Activated T-cell treated with anti-CD3 and anti-CD28 coated beads, Interleukin-2, amount 50 U/mL, for 4 hours (primary cell): Measurements from ENCODE around the gene SLC41A3. TPM values are rescaled to one million over a fixed set of nuclear protein-coding genes. Genes with fewer than 3 reads are reported as not detected.
"Not testable (repeated sequence)": the region's sequence is repeated elsewhere in the genome, so short reads cannot be mapped to it uniquely, and the experiment has no call there.

Source experiments
- ATAC-seq, 2 donors: fragments of 200-7000 bp; cut with Tn5 transposase; one replicate each; pipeline ENCODE4 v1.10.0; 2021
- DNase-seq: peaks from one replicate; pipeline ENCODE4 v3.0.0-alpha.2; 2020
- H3K27me3 Mint-ChIP-seq: one replicate; pipeline ENCODE4 v1.8.0; 2021; ENCODE audit warnings: low read depth, mixed read lengths
- H3K36me3 Mint-ChIP-seq: one replicate; pipeline ENCODE4 v1.8.0; 2022; ENCODE audit warnings: mixed read lengths; ENCODE audit not compliant: insufficient read depth
- H3K4me1 Mint-ChIP-seq: one replicate; pipeline ENCODE4 v1.8.0; 2021; ENCODE audit warnings: low read depth, mixed read lengths
- H3K4me3 Mint-ChIP-seq: one replicate; pipeline ENCODE4 v1.8.0; 2021; ENCODE audit warnings: mild to moderate bottlenecking, moderate library complexity, mixed read lengths
- H3K9me3 Mint-ChIP-seq: one replicate; pipeline ENCODE4 v1.8.0; 2021; ENCODE audit warnings: mixed read lengths
- total RNA-seq, 3 donors: library from RNA; stranded (reverse); gene quantifications; one replicate each; pipeline ENCODE4 v1.2.1, GENCODE V29; 2021

The SLC41A3 gene
- total RNA-seq, 3 donors from 2014 or later, result 23.6 to 28.1 (median 25.4) TPM

DNA sequence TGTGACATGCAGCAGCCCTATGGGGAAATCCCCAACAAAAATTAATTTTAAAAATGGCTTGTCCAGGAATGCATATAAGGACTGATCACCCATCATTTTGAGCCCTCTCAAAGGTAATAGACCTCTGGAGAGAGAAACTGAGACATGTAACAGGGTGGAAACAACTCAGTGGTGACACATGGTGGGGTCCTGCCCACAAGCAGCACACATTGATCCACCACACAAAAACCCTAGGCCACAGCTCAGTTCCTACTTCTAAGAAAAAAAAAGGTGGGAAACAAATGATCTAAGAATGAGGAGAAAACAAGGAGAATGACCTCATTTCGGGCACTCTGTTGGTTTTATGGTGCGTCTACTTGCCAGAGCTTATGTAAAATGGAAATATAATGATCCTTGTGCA, 1.9 kb upstream of the SLC41A3 start:
- no peak for DNase-seq
- Mint-ChIP-seq H3K27me3 (no peaks in the 10 kb centered on the region), H3K36me3 (no peaks in the 10 kb centered on the region), H3K4me3 (no peak overlapping the region), H3K4me1 (peaks cover 16% of the 10 kb centered on the region), H3K9me3 (no peaks in the 10 kb centered on the region)
- ATAC-seq, result no peak

DNA sequence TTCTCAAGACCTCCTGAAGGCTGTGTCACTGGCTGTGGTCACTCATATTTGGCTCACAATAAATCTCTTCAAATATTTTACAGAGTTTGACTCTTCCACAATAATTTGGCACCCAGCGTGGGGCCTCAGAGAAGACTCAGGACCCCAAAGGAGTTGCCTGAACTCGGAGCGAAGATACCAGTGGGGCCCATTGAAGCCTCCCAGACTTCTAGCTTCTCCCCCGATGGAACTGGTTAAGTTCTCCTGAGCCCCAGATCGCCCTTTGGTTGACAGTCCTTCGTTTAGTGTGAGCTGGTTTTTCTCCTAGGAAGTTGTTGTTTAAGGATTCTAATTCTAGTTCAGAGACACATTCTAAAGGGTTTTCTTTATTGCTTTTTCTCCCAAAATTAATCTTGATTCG, 1.4 kb upstream of the SLC41A3 start:
- no peaks in the 10 kb centered on the region for H3K27me3 Mint-ChIP-seq

DNA sequence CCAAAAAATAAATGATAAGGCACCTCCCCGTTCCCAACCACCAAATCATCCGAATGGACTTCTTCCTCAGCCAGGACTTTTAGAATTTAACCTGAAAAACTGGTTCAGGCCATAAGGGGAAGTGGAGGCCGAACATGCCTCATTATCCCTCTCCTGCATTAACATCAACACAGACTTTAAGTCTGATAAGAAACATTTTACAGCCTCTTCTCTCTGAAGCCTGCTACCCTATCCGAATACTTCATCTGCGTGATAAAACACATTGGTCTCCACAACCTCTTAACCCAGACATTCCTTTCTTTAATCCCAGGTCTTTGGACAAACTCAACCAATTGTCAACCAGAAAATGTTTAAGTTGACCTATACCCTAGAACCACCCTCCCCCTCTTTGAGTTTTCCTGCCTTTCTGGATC, 850 bp upstream of the SLC41A3 start:
- no peaks in the 10 kb centered on the region for H3K36me3 Mint-ChIP-seq
- no peak for ATAC-seq
- H3K27me3 Mint-ChIP-seq, result no peaks in the 10 kb centered on the region
- no peaks in the 10 kb centered on the region for H3K9me3 Mint-ChIP-seq
- no peak for DNase-seq
- H3K4me1 Mint-ChIP-seq, result peaks cover 16% of the 10 kb centered on the region
- peak overlapping the region; percentile 77 for H3K4me3 Mint-ChIP-seq

More for the DNA sequence above, 1.4 kb upstream of the SLC41A3 start:
- no peak for ATAC-seq
- no peak for DNase-seq
- peak overlapping the region; percentile 77 for H3K4me3 Mint-ChIP-seq
- no peaks in the 10 kb centered on the region for H3K36me3 Mint-ChIP-seq
- no peaks in the 10 kb centered on the region for H3K9me3 Mint-ChIP-seq
- H3K4me1 Mint-ChIP-seq, result peaks cover 16% of the 10 kb centered on the region

DNA sequence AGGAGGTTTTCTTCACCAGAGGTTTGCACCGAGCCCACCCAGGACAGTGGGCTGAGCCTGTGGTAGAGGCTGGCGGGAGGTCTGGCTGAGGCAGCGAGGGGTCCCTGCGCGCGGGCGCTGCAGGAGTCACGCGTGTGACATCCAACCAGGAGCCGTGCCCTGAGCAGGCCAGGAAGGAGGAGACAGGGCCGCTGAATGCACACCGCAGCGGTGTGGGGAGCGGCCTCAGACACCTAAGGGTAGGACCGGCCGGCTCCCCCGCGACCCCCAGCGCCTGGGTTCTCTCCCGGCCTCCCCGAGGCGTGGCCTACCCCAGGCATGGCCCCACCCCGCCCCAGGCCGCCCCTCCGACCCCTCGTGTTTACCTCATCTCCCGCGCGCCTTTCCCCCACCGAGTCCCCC, 412 bp downstream of the SLC41A3 start:
- H3K4me3 Mint-ChIP-seq, result peak overlapping the region; percentile 92
- no peaks in the 10 kb centered on the region for H3K36me3 Mint-ChIP-seq
- no peaks in the 10 kb centered on the region for H3K27me3 Mint-ChIP-seq
- ATAC-seq (peak; percentile 59 to 67), DNase-seq (peak; percentile 30)
- no peaks in the 10 kb centered on the region for H3K9me3 Mint-ChIP-seq
- peaks cover 16% of the 10 kb centered on the region for H3K4me1 Mint-ChIP-seq

DNA sequence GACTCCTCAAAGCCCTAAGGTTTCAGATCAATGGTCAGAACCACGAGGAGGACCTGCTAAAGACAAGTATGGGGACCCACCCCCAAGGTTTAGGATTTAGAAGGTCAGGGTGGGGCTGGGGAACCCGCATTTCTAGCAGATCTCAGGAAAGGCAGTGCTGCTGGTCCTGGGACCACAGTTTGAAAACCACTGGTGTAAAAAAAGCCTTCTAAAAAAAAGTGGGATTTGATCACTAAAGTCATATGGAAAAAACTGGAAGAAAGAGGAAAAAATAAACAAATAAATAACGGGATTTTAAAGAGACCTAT, 832 bp downstream of the SLC41A3 start:
- H3K4me1 Mint-ChIP-seq, result peaks cover 16% of the 10 kb centered on the region
- H3K4me3 Mint-ChIP-seq, result peak overlapping the region; percentile 92
- ATAC-seq (no peak), DNase-seq (no peak)
- no peaks in the 10 kb centered on the region for H3K9me3 Mint-ChIP-seq
- H3K36me3 Mint-ChIP-seq, result no peaks in the 10 kb centered on the region
- no peaks in the 10 kb centered on the region for H3K27me3 Mint-ChIP-seq

DNA sequence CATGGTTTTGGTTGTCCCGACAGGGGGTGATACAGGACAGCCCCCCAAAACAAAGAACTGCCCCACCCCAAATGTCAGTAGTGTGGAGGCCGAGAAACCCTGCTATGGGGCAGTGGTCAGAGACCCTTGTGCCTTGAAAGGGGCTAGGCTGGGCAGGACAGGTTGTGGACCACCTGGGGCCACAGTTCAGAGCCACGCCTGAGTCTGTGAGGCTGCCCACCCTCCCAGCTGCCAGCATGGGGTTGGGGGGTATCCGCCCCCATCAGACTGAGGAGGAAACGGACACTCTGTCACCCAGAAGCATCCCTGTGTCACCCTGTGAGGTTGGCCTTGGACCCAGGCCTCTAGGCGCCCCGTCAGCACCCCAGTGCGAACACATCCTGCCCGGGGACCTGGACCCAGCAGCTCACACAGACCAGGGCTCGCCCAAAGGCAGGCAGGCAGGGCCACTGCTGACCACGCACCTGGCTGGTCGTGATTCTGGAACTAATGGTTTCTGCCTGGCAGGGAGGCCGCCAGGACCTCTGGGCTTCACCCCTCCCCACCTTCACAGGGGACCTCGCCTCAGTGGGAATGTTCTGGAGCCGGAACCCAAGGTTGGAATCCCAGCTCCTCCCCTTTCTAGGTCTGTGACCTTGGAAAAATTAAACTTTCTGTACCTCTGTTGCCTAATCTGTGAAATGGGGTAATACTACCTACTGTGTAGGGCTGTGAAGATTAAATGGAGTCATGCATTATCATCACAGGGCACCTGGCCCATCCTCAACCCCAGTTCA, 1.4 kb downstream of the SLC41A3 start:
- DNase-seq, result no peak
- H3K36me3 Mint-ChIP-seq, result no peaks in the 10 kb centered on the region
- H3K4me1 Mint-ChIP-seq, result peaks cover 16% of the 10 kb centered on the region
- H3K9me3 Mint-ChIP-seq, result no peaks in the 10 kb centered on the region
- H3K27me3 Mint-ChIP-seq, result no peaks in the 10 kb centered on the region
- H3K4me3 Mint-ChIP-seq, result peak overlapping the region; percentile 92
- no peak for ATAC-seq

DNA sequence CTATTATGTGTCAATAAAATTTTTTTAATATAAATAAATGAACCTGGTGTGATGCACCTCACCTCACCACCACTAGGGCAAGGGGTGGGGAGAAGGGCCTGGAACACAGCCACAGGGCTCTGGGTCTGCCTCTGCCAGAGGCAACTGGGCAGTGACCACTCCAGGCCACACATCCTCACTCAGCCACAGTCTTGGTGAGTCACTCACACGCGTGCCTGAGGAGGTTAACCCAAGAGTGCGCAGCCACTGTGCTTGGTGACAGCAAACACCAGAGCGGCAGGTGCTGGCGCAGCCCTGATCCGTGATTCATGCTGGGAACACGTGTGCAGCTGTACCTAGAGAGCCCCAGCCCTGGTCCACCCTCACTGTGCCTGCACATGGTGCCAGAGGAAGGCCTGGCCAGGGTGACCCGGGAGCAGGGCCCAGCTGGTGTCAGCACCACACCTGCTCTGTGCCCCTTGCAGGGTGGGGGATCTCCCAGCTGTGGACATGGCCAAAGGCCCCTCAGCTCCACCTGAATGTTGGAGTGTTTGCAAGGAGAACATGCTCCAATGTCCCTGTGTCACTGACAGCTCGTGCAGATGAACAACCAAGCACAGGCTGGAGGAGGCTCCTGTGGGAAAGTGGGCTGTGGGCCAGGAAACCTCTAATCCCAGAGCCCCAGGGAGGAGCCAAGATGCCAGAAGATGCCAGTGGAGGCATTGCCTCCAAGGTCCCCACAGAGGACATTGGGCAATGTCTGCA, 2.1 kb downstream of the SLC41A3 start:
- peaks cover under 1% of the 10 kb centered on the region for H3K36me3 Mint-ChIP-seq
- DNase-seq (no peak), ATAC-seq (no peak)
- H3K4me1 Mint-ChIP-seq, result peaks cover 16% of the 10 kb centered on the region
- no peaks in the 10 kb centered on the region for H3K9me3 Mint-ChIP-seq
- peak overlapping the region; percentile 33 for H3K4me3 Mint-ChIP-seq
- no peaks in the 10 kb centered on the region for H3K27me3 Mint-ChIP-seq

DNA sequence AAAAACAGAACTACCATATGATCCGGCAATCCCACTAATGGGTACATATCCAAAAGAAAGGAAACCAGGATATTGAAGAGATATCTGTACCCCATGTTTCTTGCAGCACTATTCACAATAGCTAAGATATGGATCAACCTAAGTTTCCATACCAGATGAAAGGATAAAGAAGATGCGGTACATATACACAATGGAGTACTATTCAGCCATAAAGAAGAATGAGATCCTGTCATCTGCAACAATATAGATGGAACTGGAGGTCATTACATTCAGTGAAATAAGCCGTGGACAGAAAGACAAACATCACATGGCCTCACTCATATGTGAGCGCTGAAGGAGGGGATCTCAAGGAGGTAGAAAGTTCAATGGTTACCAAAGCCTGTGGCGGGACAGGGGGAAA, 3.0 kb downstream of the SLC41A3 start:
- Mint-ChIP-seq H3K9me3 (no peaks in the 10 kb centered on the region), H3K36me3 (peaks cover 3% of the 10 kb centered on the region), H3K4me3 (no peak overlapping the region), H3K4me1 (peaks cover 16% of the 10 kb centered on the region), H3K27me3 (no peaks in the 10 kb centered on the region)
- DNase-seq (no peak), ATAC-seq (no peak)

DNA sequence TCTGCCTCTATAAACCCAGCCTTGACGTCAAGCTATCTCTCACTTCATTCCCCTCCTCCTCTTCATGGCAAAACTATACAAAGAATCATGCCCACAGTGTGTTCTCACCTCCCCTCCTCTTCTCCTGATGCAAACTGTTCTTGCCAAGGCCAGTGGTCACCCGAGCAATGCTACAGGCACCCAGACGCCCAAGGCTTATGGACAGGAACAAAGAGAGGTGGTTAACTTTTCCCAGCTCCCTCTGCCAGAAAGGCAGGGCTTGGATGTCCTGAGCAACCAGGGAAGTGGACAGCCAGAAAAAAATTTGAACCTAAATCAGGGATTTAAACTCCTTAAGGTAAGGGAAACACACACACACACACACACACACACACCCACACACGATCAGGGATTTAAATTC, 5.1 kb downstream of the SLC41A3 start:
- H3K4me3 Mint-ChIP-seq, result no peak overlapping the region
- peaks cover 4% of the 10 kb centered on the region for H3K9me3 Mint-ChIP-seq
- H3K4me1 Mint-ChIP-seq, result peaks cover 6% of the 10 kb centered on the region
- ATAC-seq (no peak), DNase-seq (no peak)
- no peaks in the 10 kb centered on the region for H3K27me3 Mint-ChIP-seq
- peaks cover 5% of the 10 kb centered on the region for H3K36me3 Mint-ChIP-seq

DNA sequence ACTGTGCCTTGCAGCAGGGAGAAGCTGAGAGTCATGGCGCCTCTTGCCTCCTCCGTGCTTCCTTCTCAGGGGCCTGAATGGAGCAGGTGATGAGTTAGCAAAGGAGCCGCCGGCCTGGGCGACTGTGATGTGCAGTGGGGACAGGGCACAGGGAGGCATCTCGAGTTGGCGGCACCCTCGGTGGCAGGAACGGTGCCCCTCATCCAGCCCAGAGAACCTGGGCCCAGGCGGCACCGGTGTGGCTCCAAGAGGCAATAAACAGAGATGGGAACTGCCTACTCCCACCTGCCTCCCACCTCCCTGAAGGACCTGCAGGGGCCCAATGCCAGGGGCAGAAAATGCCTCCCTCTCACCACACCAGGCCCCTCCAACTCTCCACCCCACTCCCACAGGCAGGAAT, 6.2 kb downstream of the SLC41A3 start:
- ATAC-seq, result no peak
- no peaks in the 10 kb centered on the region for H3K27me3 Mint-ChIP-seq
- H3K36me3 Mint-ChIP-seq, result peaks cover 10% of the 10 kb centered on the region
- H3K4me3 Mint-ChIP-seq, result no peak overlapping the region
- no peak for DNase-seq
- peaks cover 10% of the 10 kb centered on the region for H3K9me3 Mint-ChIP-seq
- peaks cover 2% of the 10 kb centered on the region for H3K4me1 Mint-ChIP-seq

DNA sequence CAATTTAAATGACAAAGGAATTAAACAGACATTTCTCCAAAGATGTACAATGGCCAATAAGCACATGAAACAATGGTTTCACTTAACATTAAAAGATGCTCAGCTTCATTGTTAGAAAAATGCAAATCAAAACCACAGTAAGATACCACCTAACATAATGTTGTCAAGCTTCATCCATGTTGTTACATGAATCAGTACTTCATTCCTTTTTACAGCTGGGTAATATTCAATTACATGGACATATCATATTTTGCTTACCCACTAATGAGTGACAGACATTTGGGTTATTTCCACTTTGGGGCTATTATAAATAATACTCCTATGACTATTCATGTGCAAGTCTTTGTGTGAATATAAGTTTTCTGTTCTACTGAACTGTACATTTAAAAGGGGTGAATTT, 7.8 kb downstream of the SLC41A3 start:
- H3K36me3 Mint-ChIP-seq, result peaks cover 14% of the 10 kb centered on the region
- no peak for ATAC-seq
- H3K27me3 Mint-ChIP-seq, result no peaks in the 10 kb centered on the region
- DNase-seq, result no peak
- H3K9me3 Mint-ChIP-seq, result peaks cover 10% of the 10 kb centered on the region
- no peaks in the 10 kb centered on the region for H3K4me1 Mint-ChIP-seq
- no peak overlapping the region for H3K4me3 Mint-ChIP-seq

DNA sequence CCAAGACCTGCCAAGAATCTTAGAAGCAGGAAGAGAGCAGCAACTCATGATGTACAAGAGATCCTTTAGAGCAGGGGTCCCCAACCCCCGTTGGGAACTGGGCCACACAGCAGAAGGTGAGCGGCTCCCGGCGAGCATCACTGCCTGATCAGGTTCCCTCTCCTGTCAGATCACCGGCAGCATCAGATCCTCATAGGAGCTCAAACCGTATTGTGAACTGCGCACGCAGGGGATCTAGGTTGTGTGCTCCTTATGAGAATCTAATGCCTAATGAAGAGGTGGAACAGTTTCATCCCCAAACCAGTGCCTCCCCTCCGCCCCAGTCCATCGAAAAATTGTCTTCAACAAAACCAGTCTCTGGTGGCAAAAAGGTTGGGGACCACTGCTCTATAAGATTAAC, 13.8 kb downstream of the SLC41A3 start:
- Mint-ChIP-seq H3K9me3 (peaks cover 10% of the 10 kb centered on the region), H3K36me3 (peaks cover 23% of the 10 kb centered on the region), H3K27me3 (no peaks in the 10 kb centered on the region), H3K4me1 (no peaks in the 10 kb centered on the region), H3K4me3 (no peak overlapping the region)
- DNase-seq (no peak), ATAC-seq (no peak)

DNA sequence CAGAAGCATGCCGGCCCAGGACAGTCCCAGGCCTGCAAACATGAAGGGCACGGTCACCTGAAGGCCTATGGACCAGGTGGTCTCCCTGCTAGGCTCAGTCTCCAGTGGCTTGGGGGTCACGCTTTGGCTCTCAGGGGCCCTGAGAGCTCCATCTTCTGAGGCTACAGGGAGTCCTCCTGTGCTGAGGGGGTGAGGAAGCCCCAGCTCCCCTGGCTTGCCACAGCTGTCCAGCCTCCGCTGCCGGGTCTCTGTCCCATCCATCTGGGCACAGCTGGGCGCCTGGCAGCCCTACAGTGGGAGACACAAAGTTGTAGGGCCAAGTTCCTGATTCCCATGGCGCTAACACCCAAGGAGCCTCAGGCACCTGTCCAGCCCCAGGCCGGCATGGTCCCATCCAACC, 16.0 kb downstream of the SLC41A3 start:
- no peak for ATAC-seq
- peaks cover 3% of the 10 kb centered on the region for H3K9me3 Mint-ChIP-seq
- no peaks in the 10 kb centered on the region for H3K27me3 Mint-ChIP-seq
- DNase-seq, result no peak
- peaks cover 13% of the 10 kb centered on the region for H3K4me1 Mint-ChIP-seq
- H3K36me3 Mint-ChIP-seq, result peaks cover 26% of the 10 kb centered on the region
- H3K4me3 Mint-ChIP-seq, result no peak overlapping the region

DNA sequence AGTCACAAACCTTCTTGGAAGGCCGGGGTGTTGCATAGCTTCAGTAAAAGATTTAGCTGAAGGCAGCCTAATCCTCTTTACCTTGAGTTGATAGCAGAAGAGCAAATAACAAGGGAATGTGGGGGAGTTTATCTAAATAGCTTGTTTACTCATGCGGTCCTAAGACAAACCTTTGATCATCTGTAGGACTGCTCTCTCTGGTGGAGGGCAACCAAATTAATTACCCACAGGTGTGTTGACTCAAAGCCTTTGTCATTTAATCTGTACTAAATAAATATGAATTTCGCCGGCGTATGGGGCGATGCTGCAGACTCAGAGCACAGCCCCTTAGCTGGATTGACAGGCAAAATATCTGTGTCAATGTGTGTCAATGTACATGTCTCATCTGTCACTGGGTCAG, 17.2 kb downstream of the SLC41A3 start:
- H3K4me1 Mint-ChIP-seq, result peaks cover 13% of the 10 kb centered on the region
- ATAC-seq, H3K27me3 Mint-ChIP-seq, DNase-seq, H3K9me3 Mint-ChIP-seq, H3K4me3 Mint-ChIP-seq: not testable (repeated sequence)
- peaks cover 20% of the 10 kb centered on the region for H3K36me3 Mint-ChIP-seq

DNA sequence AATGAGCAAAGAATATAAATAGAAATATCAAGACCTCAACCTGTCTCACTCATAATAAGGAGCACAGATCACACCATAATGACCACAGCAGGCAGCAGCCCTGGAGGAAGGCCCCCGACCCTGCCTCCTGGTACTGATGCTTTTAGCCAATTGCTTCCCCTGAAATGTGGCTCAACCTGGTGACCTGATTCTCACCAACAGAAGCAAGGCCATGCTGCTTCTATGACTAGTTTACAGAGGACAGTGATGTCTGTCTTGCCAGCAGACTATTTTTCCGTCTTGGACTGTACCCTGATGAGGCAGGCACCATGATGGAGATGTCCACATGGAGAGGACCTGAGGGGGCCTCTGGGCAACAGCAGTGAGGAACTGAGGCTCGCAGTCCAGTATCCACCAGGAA, 18.0 kb downstream of the SLC41A3 start:
- Mint-ChIP-seq H3K4me3 (no peak overlapping the region), H3K27me3 (no peaks in the 10 kb centered on the region), H3K9me3 (no peaks in the 10 kb centered on the region), H3K4me1 (peaks cover 13% of the 10 kb centered on the region), H3K36me3 (peaks cover 20% of the 10 kb centered on the region)
- no peak for DNase-seq
- no peak for ATAC-seq
